SK-N-SH treated with all-trans-retinoic acid at 6 μM for 48 hours (cell line): ENCODE data around the gene SORCS1.

Source experiments
- ATAC-seq: fragments of 200-7000 bp; cut with Tn5 transposase; 3 replicates; pipeline ENCODE4 v1.9.1; 2020; ENCODE audit warnings: mild to moderate bottlenecking, moderate library complexity
- BACH2 ChIP-seq: fragments of 250-450 bp; sonication (Bioruptor Pico); IDR thresholded peaks from 2 replicates; pipeline ENCODE4 v1.9.0; 2021; ENCODE audit warnings: mild to moderate bottlenecking, borderline replicate concordance
- CSDC2 ChIP-seq: fragments of 250-450 bp; sonication (Bioruptor Pico); IDR thresholded peaks from 2 replicates; pipeline ENCODE4 v1.5.0; 2020; ENCODE audit warnings: mild to moderate bottlenecking, moderate library complexity
- CSRNP3 ChIP-seq: fragments of 250-450 bp; sonication (Bioruptor Pico); IDR thresholded peaks from 2 replicates; pipeline ENCODE4 v1.5.1; 2021; ENCODE audit warnings: mild to moderate bottlenecking, moderate library complexity
- ESRRG ChIP-seq: fragments of 250-450 bp; sonication (Bioruptor Pico); IDR thresholded peaks from 2 replicates; pipeline ENCODE4 v1.6.1; 2021; ENCODE audit warnings: mild to moderate bottlenecking
- GLIS3 ChIP-seq: fragments of 250-450 bp; sonication (Bioruptor Pico); IDR thresholded peaks from 2 replicates; pipeline ENCODE4 v1.5.0; 2020; ENCODE audit warnings: mild to moderate bottlenecking, moderate library complexity
- ISL1 ChIP-seq: fragments of 250-450 bp; sonication (Bioruptor Pico); IDR thresholded peaks from 2 replicates; pipeline ENCODE4 v2.1.2; 2022; ENCODE audit warnings: mild to moderate bottlenecking, moderate library complexity
- OSR1 ChIP-seq: fragments of 250-450 bp; sonication (Bioruptor Pico); IDR thresholded peaks from 2 replicates; pipeline ENCODE4 v1.8.0; 2022; ENCODE audit warnings: moderate library complexity, mild to moderate bottlenecking, inconsistent platforms
- PATZ1 ChIP-seq: fragments of 250-450 bp; sonication (Bioruptor Pico); IDR thresholded peaks from 2 replicates; pipeline ENCODE4 v1.8.0; 2020; ENCODE audit warnings: mild to moderate bottlenecking, moderate library complexity, borderline replicate concordance
- POU6F1 ChIP-seq: fragments of 250-450 bp; sonication (Bioruptor Pico); IDR thresholded peaks from 2 replicates; pipeline ENCODE4 v1.8.0; 2021; ENCODE audit warnings: low read depth, mild to moderate bottlenecking, moderate library complexity, borderline replicate concordance
- PPARA ChIP-seq: fragments of 250-450 bp; sonication (Bioruptor Pico); IDR thresholded peaks from 2 replicates; pipeline ENCODE4 v1.5.0; 2020; ENCODE audit warnings: mild to moderate bottlenecking, borderline replicate concordance
- RARB ChIP-seq: fragments of 250-450 bp; sonication (Bioruptor Pico); IDR thresholded peaks from 2 replicates; pipeline ENCODE4 v1.8.0; 2021; ENCODE audit warnings: mild to moderate bottlenecking, moderate library complexity
- SNAI2 ChIP-seq: fragments of 250-450 bp; sonication (Bioruptor Pico); IDR thresholded peaks from 2 replicates; pipeline ENCODE4 v1.5.0; 2020; ENCODE audit warnings: mild to moderate bottlenecking, moderate library complexity
- TCF4 ChIP-seq: fragments of 250-450 bp; sonication (Bioruptor Pico); IDR thresholded peaks from 2 replicates; pipeline ENCODE4 v1.8.0; 2021; ENCODE audit warnings: mild to moderate bottlenecking, moderate library complexity, borderline replicate concordance
- TOX ChIP-seq: fragments of 250-450 bp; sonication (Bioruptor Pico); IDR thresholded peaks from 2 replicates; pipeline ENCODE4 v1.8.0; 2021; ENCODE audit warnings: mild to moderate bottlenecking, moderate library complexity, borderline replicate concordance
- TSHZ2 ChIP-seq: fragments of 250-450 bp; sonication (Bioruptor Pico); IDR thresholded peaks from 2 replicates; pipeline ENCODE4 v1.5.0; 2020; ENCODE audit warnings: mild to moderate bottlenecking, moderate library complexity
- ZC3H10 ChIP-seq: fragments of 250-450 bp; sonication (Bioruptor Pico); IDR thresholded peaks from 2 replicates; pipeline ENCODE4 v1.5.1; 2021; ENCODE audit warnings: mild to moderate bottlenecking, moderate library complexity
- ZFP3 ChIP-seq: fragments of 250-450 bp; sonication (Bioruptor Pico); IDR thresholded peaks from 2 replicates; pipeline ENCODE4 v1.5.0; 2020; ENCODE audit warnings: mild to moderate bottlenecking, moderate library complexity
- ZNF565 ChIP-seq: fragments of 450-650 bp; formaldehyde crosslinking; conservative IDR thresholded peaks from 2 replicates; pipeline ENCODE4 v1.5.0; 2020; ENCODE audit warnings: low read depth, mild to moderate bottlenecking, moderate library complexity
- ZNF70 ChIP-seq: fragments of 450-650 bp; formaldehyde crosslinking; IDR thresholded peaks from 2 replicates; pipeline ENCODE4 v1.5.0; 2020; ENCODE audit warnings: mild to moderate bottlenecking, moderate library complexity
- ZNF8 ChIP-seq: fragments of 450-650 bp; formaldehyde crosslinking; IDR thresholded peaks from 2 replicates; pipeline ENCODE4 v1.5.0; 2020; ENCODE audit warnings: mild to moderate bottlenecking, moderate library complexity
- TF ChIP-seq, protein P1 (sequence below): fragments of 250-450 bp; sonication (Bioruptor Pico); IDR thresholded peaks from 2 replicates; pipeline ENCODE4 v1.5.1; 2020; ENCODE audit warnings: low read depth, mild to moderate bottlenecking, moderate library complexity

Gene SORCS1

GRCh38 chr10:106771154-106771553 lies 393.4 kb downstream of the SORCS1 start:
- TF ChIP-seq SNAI2 (no peak), PATZ1 (CRISPR knock-in tag) (no peak), CSDC2 (no peak), PPARA (CRISPR knock-in tag) (no peak), ZNF8 (CRISPR knock-in tag) (no peak), ZNF565 (CRISPR knock-in tag) (no peak), ESRRG (CRISPR knock-in tag) (no peak), TCF4 (no peak), BACH2 (CRISPR knock-in tag) (no peak), RARB (CRISPR knock-in tag) (no peak), GLIS3 (CRISPR knock-in tag) (no peak), CSRNP3 (CRISPR knock-in tag) (no peak), POU6F1 (no peak), TOX (CRISPR knock-in tag) (no peak), ZC3H10 (no peak)
- ATAC-seq: no peak

DNA sequence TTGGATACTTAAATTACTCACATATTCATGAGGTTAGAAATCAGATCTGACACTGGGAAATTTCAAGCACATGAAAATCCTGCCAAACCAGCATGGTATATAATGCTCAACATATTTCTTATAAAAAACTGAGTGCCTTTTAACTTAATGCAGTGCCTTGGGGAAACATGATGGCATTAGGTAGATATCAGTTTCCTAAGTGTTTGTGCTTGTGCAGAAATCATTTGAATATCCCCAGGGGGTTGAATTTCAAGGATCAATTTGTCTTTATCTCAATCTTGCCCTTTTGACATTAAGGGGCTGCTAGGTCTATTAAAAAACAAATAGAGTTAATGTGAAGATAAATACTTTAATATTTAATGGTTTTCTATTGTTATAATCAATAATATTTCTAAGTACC lies 396.3 kb downstream of the SORCS1 start:
- no peak for TF ChIP-seq CSDC2
- no peak for TF ChIP-seq OSR1
- TF ChIP-seq ISL1 (CRISPR knock-in tag): no peak
- TF ChIP-seq SNAI2: no peak
- no peak for TF ChIP-seq RARB (CRISPR knock-in tag)
- TF ChIP-seq, protein P1, sequence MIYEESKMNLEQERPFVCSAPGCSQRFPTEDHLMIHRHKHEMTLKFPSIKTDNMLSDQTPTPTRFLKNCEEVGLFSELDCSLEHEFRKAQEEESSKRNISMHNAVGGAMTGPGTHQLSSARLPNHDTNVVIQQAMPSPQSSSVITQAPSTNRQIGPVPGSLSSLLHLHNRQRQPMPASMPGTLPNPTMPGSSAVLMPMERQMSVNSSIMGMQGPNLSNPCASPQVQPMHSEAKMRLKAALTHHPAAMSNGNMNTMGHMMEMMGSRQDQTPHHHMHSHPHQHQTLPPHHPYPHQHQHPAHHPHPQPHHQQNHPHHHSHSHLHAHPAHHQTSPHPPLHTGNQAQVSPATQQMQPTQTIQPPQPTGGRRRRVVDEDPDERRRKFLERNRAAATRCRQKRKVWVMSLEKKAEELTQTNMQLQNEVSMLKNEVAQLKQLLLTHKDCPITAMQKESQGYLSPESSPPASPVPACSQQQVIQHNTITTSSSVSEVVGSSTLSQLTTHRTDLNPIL (CRISPR knock-in tag): no peak
- no peak for TF ChIP-seq TCF4
- TF ChIP-seq CSRNP3 (CRISPR knock-in tag): no peak
- no peak for TF ChIP-seq ZNF565 (CRISPR knock-in tag)
- TF ChIP-seq PPARA (CRISPR knock-in tag): no peak
- TF ChIP-seq TSHZ2 (CRISPR knock-in tag): no peak
- TF ChIP-seq TOX (CRISPR knock-in tag): no peak
- no peak for TF ChIP-seq PATZ1 (CRISPR knock-in tag)
- TF ChIP-seq ESRRG (CRISPR knock-in tag): no peak
- TF ChIP-seq ZNF8 (CRISPR knock-in tag): no peak
- TF ChIP-seq ZFP3: no peak
- TF ChIP-seq GLIS3 (CRISPR knock-in tag): no peak
- no peak for TF ChIP-seq ZNF70

More for the DNA sequence above, 396.3 kb downstream of the SORCS1 start:
- ATAC-seq: no peak
